ENCODE data around the gene CHORDC1.
"Not testable (repeated sequence)": the region's sequence is repeated elsewhere in the genome, so short reads cannot be mapped to it uniquely, and the experiment has no call there.

Gene CHORDC1

GRCh38 chr11:90168571-90168970 lies 54.3 kb downstream of the CHORDC1 start:
- no peak overlapping the region for H3K27ac ChIP-seq
- TF ChIP-seq CTCF (conservative IDR thresholded peaks at IDR 0.05) (no peak), ZFX (IDR thresholded peaks at IDR 0.05) (no peak)

GRCh38 chr11:90167704-90168103 lies 55.1 kb downstream of the CHORDC1 start:
- not testable (repeated sequence) for H3K27ac ChIP-seq

GRCh38 chr11:90166982-90167573 lies 55.8 kb downstream of the CHORDC1 start:
- not testable (repeated sequence) for H3K27ac ChIP-seq

Measured in C4-2B (cell line).